Raji (cell line): ENCODE measurements around the gene C10orf90.

Source experiments
- POLR2A ChIP-seq: IDR thresholded peaks from 2 replicates; pipeline ENCODE4 v1.6.1; 2011; ENCODE audit warnings: low read depth, low read length, control low read depth; ENCODE audit not compliant: insufficient read depth

Gene C10orf90

DNA sequence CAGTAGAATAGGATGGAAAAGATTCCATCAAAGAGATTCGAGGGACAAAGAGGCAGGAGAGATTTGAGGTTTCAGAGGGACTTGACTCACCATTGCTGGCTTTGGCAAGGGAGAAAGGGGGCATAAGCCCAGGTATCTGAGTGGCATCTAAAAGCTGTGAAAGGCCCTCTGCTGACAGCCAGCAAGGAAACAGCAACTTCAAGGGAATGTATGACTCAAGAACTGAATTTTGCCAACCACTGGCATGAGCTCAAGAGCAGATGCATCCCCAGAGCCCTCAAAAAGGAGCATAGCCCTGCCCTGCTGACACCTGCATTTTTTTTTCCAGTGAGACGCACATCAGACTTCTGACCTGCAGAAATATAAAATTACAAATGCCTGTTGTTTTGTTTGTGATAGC lies 262.7 kb downstream of the C10orf90 start:
- TF ChIP-seq POLR2A = no peak

DNA sequence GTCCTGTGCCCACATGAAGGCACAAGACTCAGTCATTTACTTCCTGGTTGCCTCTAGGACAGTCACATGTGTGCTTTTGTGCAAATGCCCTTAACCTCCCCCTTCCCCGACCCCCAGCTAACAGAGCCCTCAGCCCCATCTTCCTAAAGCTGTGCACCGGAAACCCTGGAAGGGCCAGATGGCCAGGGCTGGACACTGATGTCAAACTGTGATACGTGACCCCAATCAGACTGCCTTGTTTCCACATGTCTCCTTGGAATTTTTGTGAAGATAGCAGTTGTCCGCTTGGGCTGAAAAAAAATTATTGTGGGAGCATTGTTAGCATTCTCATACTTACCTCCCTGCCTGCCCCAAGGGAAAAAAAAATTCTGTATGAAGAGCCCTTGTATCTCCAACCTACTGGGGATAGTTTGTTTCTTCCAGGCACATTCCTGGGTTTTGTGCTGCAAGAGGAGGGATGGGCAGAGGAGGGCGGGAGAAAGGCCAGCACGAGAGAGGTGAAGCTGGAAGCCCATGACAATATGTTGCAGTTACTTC lies 265.2 kb downstream of the C10orf90 start:
- no peak for TF ChIP-seq POLR2A

DNA sequence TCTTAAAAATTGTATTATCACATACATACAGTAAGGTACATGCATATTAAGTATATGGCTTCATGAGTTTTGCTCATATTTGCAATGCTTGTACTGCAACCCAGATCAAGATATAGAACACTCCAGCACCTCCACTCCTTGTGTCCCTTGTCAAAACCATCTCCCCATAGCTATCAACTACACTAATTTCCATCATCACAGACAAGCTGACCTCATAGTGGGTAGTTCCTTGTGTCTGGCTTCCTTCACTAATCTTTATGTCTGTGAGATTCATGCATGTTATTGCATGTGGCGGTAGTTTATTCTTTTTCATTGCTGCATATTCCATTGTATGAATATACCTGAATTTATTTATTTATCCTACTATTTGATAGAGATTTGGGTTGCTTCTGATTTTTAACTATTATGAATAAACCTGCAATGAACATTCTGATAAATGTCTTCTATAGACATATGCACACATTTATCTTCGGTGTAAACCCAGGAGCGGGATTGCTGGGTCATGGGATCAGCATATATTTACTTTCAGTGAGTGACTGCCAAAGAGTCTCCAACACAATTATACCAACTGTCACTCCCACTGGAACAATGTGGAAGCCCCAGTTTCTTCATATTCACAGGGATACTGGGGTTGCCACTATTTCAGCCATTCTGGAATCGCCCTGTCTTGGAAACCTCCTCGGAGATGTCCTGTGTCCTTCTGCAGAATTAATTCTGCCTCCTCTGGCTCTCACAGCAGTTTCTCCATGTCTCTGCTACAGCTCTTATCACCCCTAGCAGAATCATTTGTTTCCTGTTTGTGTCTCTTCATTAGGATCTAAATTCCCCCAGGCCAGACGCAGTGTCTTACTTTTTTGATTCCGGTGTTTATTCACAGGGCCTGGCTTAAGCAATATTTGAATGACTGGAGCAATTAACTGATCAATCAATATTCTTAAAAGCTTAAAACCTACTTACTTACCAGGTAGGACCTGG lies 267.5 kb downstream of the C10orf90 start:
- no peak for TF ChIP-seq POLR2A

DNA sequence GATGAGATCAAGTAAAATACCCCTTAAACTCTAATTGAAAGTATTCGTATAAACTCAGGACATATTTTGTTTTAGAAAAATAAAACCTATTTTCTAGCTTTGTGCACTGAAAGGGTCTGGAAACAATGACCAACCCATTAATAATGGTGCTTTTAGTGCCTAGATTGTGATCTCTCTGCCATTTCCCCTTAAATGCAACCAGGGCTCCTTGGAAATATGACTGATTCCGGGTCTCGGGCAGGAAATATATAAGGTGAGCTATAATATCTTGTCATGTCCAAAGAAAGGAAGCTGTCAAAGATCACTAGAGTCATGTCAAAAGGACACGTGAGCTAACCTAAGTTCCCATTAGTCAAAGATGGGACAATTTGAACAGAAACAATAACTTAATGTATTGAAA lies 269.9 kb downstream of the C10orf90 start:
- TF ChIP-seq POLR2A = no peak

DNA sequence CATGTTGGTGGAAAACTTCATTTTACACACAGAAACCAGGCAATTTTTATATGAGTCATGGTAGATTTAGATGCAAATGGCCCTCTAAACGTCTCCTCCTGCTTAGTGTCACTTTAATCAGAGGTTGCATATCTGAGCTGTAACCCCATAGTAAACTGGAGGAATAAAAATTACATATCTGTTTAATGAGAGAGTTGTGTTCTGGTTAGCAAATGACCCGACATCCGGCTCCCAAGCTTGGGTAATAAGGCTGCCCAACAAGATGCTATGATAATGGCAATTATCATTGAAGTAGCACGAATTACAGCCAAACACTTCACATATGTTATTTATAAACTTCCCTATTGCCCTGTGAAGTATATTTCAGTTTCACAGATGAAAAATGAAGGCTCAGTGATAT lies 271.6 kb downstream of the C10orf90 start:
- TF ChIP-seq POLR2A = no peak

DNA sequence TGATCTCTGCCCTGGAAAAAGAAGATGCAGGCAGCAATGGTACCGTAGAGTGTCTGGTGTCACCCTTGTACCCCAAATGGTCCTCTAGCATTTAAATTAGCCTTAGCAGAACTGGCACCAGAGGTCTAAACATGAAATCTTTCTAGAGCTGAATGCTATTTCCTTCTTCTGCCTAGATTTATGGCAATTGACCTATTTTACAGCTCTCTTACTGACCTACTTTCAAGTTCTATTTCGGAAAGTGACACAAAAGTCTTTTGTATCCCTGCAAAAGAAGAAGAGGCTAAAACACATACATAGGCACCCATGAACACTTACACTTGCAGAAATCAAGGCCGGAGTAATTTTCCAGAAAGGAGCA lies 272.1 kb downstream of the C10orf90 start:
- no peak for TF ChIP-seq POLR2A

DNA sequence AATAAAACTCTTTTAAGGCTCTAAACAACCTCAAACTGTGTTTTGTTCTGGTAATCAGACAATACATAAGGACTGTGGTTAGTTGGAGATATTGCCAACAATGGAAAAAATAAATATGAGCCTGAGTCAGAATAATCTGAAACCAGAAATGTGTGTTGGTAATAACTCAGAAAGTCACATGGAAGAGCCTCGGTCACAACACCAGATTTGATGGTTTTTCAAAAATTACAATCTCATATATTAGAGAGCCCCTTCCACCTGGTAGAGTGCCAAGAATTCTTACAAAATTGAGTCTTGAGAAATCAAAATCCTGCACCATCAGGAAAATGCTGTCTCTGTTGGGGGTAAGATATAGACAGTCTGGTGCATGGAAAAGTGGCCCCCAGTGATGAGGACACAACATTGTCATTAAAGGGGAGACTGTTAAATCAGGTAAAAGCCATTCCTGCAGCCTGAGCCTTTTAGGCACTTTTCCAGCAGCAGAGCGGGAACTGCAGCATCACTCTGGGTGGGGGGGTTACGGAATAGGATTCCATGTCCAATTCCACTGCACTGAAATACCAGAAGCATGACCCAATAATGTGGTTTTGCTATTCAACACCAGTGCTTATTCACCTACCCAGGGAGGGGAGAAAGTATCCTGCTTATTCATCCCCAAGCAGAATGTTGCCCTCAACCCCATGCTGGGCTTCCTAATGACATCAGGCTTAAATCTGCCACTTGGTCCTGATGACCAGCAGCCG lies 272.7 kb downstream of the C10orf90 start:
- TF ChIP-seq POLR2A = no peak

DNA sequence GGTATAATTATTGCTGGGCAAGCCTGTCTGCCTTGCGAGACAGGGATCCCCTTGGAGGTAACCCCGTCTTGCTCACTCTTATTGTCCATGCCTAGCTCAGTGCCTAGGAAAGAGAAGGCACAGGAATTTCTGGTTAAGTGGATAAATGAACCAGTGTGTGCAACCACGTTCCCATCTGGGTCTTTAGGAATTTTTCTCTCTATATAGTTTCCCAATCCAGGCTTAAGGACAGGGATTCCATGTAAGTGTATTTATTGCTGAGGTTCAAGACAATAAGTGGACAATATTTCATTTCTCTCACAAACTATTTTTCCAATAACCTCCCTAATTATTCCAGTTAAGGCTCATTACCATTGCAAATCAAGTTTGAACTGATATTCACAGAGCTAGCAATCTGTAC lies 273.3 kb downstream of the C10orf90 start:
- TF ChIP-seq POLR2A = no peak

DNA sequence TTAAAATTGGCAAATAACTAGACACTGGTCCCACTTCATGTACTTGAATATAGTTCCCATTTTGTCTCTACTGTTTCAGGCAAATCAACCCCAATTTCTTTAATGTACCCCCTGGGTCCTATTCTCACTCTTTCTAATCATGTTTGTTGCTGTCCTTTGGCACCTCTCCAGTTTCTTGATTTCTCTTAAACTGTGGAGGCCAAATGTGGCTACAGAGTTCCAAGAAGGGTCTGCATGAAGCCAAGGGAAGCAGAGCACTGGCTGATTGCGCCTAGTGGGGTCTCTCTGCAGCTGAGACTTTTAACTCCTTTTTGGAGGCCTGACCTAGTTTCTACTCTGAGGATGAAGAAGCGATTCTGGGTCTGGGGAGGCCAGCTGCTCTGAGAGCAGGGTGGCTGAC lies 275.5 kb downstream of the C10orf90 start:
- no peak for TF ChIP-seq POLR2A

DNA sequence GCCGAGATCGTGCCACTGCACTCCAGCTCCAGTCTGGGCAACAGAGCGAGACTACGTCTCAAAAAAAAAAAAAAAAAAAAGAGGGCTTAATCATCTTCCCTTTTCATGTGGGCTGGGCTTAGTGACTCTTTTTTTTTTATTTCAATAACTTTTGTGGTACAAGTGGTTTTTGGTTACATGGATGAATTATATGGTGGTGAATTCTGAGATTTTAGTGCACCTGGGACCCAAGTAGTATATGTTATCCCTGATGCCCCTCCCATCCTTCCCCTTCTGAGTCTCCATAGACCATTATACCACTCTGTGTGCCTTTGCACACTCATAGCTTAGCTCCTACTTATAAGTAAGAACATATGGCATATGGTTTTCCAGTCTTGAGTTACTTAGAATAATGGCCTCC lies 277.4 kb downstream of the C10orf90 start:
- TF ChIP-seq POLR2A = no peak

DNA sequence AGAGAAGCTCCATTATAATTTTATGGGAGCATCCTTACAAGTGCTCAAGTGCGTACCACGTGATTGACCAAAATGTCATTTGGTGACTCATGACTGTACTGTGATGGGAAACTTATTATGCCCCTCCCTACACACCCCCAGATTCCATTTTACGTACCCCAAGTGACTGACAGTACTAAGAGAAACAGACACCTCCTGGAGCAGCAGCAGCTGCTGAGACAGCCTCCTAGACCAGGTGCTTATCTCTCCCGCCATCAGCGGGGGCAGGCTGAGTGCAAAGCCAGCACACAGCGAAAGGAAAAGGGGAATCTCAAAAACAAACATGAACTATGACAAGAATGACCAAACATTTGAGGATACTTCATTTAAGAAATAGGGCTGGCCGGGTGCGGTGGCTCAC lies 278.0 kb downstream of the C10orf90 start:
- TF ChIP-seq POLR2A = no peak

DNA sequence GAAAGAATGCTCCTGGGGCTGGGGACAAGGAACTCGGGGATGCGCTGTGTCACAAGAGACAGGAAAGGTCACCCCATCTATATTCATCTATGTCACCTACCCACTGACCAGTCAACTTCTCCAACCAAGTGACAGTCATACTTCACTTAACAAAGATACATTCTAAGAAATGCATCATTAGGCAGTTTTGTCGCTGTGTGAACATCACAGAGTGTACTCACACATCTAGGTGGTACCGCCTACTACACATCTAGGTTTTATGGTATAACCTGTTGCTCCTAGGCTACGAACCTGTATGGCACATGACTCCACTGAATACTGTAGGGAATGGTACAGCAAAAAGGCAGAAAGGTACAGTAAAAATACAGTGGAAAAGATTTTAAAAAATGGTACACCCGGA lies 278.4 kb downstream of the C10orf90 start:
- no peak for TF ChIP-seq POLR2A

DNA sequence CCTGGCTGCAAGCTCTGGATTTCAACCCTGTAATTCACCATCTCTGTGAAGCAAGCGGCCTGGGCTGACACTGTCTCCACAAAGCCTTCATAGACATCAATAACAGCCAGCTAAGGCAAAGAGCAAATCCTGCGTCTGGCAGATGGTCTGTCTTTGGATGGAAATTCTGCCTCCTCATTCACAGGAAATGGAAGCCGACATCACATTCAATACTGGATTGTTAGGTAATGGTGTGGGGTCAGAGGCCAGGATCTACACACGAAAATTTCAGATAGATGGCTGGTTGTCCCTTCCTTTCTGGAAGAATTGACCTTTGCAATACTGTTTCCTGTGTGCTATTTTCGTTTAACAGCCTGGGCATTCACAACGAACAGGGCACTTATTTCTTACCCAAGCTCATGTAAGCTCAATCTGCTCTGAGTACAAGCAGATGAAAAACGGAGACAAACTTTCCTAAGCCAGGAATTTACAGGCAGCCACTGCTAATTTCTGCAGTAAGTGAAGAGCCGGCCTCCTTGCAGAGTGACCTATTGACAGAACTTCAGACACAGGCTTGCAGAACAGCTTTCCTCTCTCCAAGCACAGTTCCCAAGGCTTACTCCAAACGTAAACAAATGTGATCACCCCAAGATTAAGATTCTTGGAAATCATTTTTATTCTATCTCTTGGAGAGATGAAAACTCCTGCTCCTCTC lies 279.2 kb downstream of the C10orf90 start:
- TF ChIP-seq POLR2A = no peak

DNA sequence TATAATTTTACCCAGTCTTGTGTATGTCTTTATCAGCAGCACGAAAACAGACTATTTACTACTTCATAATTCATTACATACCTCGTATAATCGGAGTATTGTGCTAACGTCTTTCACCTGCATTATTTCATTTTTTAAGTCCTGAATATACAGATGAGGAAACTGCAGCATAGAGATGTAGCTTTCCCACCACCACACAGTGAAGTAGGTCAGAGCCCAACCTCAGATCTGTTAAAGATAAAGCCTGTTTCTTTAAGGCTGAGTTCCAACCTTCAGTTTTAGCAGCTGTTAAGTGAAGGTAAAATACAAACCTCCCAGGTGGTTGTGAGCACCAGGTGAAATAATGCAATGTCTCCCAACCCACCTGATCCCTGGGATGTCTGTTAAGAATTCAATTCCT lies 280.2 kb downstream of the C10orf90 start:
- no peak for TF ChIP-seq POLR2A

DNA sequence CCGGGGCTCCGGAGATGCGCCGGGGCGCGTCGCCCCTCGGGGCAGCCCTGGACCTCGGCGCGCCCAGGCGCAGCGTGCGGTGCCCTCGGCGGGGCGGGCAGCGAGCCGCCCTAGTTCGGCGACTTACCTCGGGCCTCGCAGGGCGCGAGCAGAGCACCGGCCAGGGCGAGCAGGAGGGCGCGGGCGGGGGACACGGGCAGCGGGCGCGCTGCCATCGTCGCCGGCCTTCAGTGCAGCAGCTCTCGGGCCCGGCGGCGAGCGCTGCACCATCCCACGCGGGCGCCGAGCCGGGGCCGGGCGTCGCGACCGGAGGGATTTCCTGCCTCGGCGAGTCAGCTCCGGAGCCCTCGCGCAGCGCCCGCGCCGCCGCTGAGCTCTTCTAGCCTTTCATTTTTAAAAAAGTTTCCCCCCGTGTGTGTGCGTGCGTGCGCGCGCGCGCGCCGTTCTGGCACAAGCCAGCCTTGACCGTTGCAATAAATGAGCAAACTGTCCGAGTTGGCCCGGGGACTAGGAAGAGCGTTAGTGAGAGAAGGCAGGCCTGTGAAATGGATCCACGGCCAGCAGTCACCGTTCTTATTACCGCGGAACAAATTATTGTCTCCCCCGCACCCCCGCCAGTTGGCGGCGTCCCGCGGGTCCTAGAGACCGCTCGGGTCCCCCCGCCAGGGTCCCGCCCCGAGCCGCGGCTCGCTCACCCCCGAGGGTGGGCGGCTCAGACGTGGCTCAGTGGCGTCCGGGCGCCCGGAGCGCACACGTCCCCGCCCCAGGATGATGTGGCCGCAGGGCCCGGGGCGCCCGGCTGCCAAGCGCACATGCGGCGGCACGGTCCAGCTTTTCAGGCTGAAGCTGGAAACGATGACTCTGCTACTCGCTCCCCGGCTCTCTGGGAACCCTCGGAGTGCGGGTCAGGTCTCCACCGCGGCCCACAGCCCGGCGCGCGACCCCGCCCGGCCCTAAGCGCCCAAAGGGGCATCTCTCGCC lies 282.3 kb downstream of the C10orf90 start, which contains the start of gene ADAM12:
ADAM12 (minus strand) TSS at position 547 of the 981 bp plus-strand sequence; CDS start at position 215, 332 bp downstream.
- TF ChIP-seq POLR2A = no peak
